ENCODE data around the gene DOCK4. TPM values are rescaled to one million over a fixed set of nuclear protein-coding genes. Genes with fewer than 3 reads are reported as not detected.

DOCK4 gene
- total and polyA plus RNA-seq, 2 donors from 2014 or later: 3.2 to 38.9 TPM

GRCh38 chr7:111903016-111903415 is 303.2 kb downstream of the DOCK4 start:
- FAIRE-seq (no peak), DNase-seq (no peak)
- no peak overlapping the region for H3K4me3 ChIP-seq (ENCODE audit: low read length in 3 of 3)
- peaks cover 0 to 3% (median 0%) of the 10 kb centered on the region in 3 donors for H3K36me3 ChIP-seq (ENCODE audit: control insufficient read depth in 2 of 3, insufficient read depth in 3 of 3, low read length in 3 of 3)
- H3K9ac ChIP-seq (ENCODE audit: low read length in 3 of 3): no peak overlapping the region
- H3K27me3 ChIP-seq (ENCODE audit: control insufficient read depth, insufficient read depth, low read length): no peaks in the 10 kb centered on the region
- H3K27ac ChIP-seq (ENCODE audit: low read depth in 2 of 2, low read length in 2 of 2): no peak overlapping the region
- H3K4me1 ChIP-seq (ENCODE audit: control insufficient read depth in 2 of 3, insufficient read depth in 2 of 3, low read depth in 1 of 3, low read length in 3 of 3): no peaks in the 10 kb centered on the region
- no peak for TF ChIP-seq CTCF (IDR thresholded peaks at IDR 0.05; ENCODE audit: borderline replicate concordance, extremely low read depth, insufficient read depth)
- intact Hi-C loops (cut with DNase I): no loop called here
- H3K9me3 ChIP-seq (ENCODE audit: control insufficient read depth in 2 of 3, insufficient read depth in 1 of 3, low read length in 3 of 3): no peaks in the 10 kb centered on the region

GRCh38 chr7:111900283-111900682 is 305.9 kb downstream of the DOCK4 start:
- DNase-seq (no peak), FAIRE-seq (no peak)
- no peak for TF ChIP-seq CTCF (IDR thresholded peaks at IDR 0.05; ENCODE audit: borderline replicate concordance, extremely low read depth, insufficient read depth)
- Histone ChIP-seq H3K4me1 (ENCODE audit: control insufficient read depth in 2 of 3, insufficient read depth in 2 of 3, low read depth in 1 of 3, low read length in 3 of 3) (no peaks in the 10 kb centered on the region), H3K9ac (ENCODE audit: low read length in 3 of 3) (no peak overlapping the region), H3K27me3 (ENCODE audit: control insufficient read depth, insufficient read depth, low read length) (no peaks in the 10 kb centered on the region), H3K36me3 (ENCODE audit: control insufficient read depth in 2 of 3, insufficient read depth in 3 of 3, low read length in 3 of 3) (no peaks in the 10 kb centered on the region), H3K27ac (ENCODE audit: low read depth in 2 of 2, low read length in 2 of 2) (no peak overlapping the region), H3K4me3 (ENCODE audit: low read length in 3 of 3) (no peak overlapping the region), H3K9me3 (ENCODE audit: control insufficient read depth in 2 of 3, insufficient read depth in 1 of 3, low read length in 3 of 3) (no peaks in the 10 kb centered on the region)
- intact Hi-C loops (cut with DNase I): no loop called here

- no peak overlapping the region for H3K27ac ChIP-seq (ENCODE audit: low read depth in 2 of 2, low read length in 2 of 2)
- no peaks in the 10 kb centered on the region for H3K4me1 ChIP-seq (ENCODE audit: control insufficient read depth in 2 of 3, insufficient read depth in 2 of 3, low read depth in 1 of 3, low read length in 3 of 3)
- no peaks in the 10 kb centered on the region for H3K27me3 ChIP-seq (ENCODE audit: control insufficient read depth, insufficient read depth, low read length)
- no peak for DNase-seq
- H3K36me3 ChIP-seq (ENCODE audit: control insufficient read depth in 2 of 3, insufficient read depth in 3 of 3, low read length in 3 of 3): no peaks in the 10 kb centered on the region
- intact Hi-C loops (cut with DNase I): no loop called here
- H3K9ac ChIP-seq (ENCODE audit: low read length in 3 of 3): no peak overlapping the region
- TF ChIP-seq CTCF (IDR thresholded peaks at IDR 0.05; ENCODE audit: borderline replicate concordance, extremely low read depth, insufficient read depth): no peak
- FAIRE-seq: no peak
- no peak overlapping the region for H3K4me3 ChIP-seq (ENCODE audit: low read length in 3 of 3)
- H3K9me3 ChIP-seq (ENCODE audit: control insufficient read depth in 2 of 3, insufficient read depth in 1 of 3, low read length in 3 of 3): no peaks in the 10 kb centered on the region
Observed at GRCh38 chr7:111895049-111895448, 311.1 kb downstream of the DOCK4 start.

- Histone ChIP-seq H3K4me1 (ENCODE audit: control insufficient read depth in 2 of 3, insufficient read depth in 2 of 3, low read depth in 1 of 3, low read length in 3 of 3) (no peaks in the 10 kb centered on the region), H3K9me3 (ENCODE audit: control insufficient read depth in 2 of 3, insufficient read depth in 1 of 3, low read length in 3 of 3) (no peaks in the 10 kb centered on the region), H3K9ac (ENCODE audit: low read length in 3 of 3) (no peak overlapping the region), H3K27me3 (ENCODE audit: control insufficient read depth, insufficient read depth, low read length) (no peaks in the 10 kb centered on the region), H3K36me3 (ENCODE audit: control insufficient read depth in 2 of 3, insufficient read depth in 3 of 3, low read length in 3 of 3) (no peaks in the 10 kb centered on the region), H3K4me3 (ENCODE audit: low read length in 3 of 3) (no peak overlapping the region), H3K27ac (ENCODE audit: low read depth in 2 of 2, low read length in 2 of 2) (no peak overlapping the region)
- DNase-seq: no peak
- no peak for FAIRE-seq
- intact Hi-C loops (cut with DNase I): no loop called here
- TF ChIP-seq CTCF (IDR thresholded peaks at IDR 0.05; ENCODE audit: borderline replicate concordance, extremely low read depth, insufficient read depth): no peak
Observed at GRCh38 chr7:111894518-111894917, 311.7 kb downstream of the DOCK4 start.

All from kidney (tissue), 14 donors.